Measurements from ENCODE around the gene ZNF813.
"Not testable (repeated sequence)": the region's sequence is repeated elsewhere in the genome, so short reads cannot be mapped to it uniquely, and the experiment has no call there.

DNA sequence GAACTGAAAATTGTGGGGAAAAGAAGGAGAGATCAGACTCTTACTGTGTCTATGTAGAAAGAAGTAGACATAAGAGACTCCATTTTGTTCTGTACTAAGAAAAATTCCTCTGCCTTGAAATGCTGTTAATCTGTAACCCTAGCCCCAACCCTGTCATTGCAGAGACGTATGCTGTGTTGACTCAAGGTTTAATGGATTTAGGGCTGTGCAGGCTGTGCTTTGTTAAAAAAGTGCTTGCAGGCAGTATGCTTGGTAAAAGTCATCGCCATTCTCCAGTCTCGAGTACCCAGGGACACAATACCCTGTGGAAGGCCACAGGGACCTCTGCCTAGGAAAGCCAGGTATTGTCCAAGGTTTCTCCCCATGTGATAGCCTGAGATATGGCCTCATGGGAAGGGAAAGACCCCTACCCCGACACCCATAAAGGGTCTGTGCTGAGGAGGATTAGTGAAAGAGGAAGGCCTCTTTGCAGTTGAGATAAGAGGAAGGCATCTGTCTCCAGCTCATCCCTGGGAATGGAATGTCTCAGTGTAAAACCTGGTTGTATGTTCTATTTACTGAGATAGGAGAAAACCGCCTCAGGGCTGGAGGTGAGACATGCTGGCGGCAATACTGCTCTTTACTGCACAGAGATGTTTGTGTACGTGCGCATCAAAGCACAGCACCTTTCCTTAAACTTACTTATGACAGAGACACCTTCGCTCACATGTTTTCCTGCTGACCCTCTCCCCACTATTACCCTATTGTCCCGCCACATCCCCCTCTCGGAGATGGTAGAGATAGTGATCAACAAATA is 46.8 kb upstream of the ZNF813 start:
- TF ChIP-seq, protein P1, sequence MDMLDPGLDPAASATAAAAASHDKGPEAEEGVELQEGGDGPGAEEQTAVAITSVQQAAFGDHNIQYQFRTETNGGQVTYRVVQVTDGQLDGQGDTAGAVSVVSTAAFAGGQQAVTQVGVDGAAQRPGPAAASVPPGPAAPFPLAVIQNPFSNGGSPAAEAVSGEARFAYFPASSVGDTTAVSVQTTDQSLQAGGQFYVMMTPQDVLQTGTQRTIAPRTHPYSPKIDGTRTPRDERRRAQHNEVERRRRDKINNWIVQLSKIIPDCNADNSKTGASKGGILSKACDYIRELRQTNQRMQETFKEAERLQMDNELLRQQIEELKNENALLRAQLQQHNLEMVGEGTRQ (IDR thresholded peaks at IDR 0.05), result not testable (repeated sequence)
- not testable (repeated sequence) for TF ChIP-seq HDAC2 (IDR thresholded peaks at IDR 0.05)
